Activated T-cell treated with anti-CD3 and anti-CD28 coated beads for 48 hours (primary cell): Measurements from ENCODE around the gene AUTS2.

ENCODE experiments used
- DNase-seq: peaks from one replicate; pipeline ENCODE4 v3.0.0-alpha.2; 2020; ENCODE audit warnings: low read depth

The AUTS2 gene

DNA sequence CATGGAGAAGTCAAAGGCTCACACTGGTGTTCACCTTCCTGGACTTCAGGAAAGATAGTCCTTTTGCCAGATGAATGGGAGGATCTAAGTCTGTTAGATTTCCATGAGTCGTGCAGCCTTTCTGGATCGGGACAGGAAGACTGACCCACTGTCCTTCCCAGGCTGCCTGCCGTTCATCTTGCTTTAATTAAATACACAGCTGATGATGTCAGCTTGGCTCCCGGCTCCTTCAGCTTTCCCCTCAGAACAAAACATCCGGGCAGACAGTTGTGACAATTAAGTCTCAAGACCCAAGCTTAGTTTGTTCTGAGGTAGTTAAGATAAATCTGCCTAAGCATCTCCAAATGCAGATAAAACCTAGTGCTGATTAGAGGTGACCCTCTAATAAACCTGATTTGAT is 58.6 kb downstream of the AUTS2 start:
- no peak for DNase-seq

DNA sequence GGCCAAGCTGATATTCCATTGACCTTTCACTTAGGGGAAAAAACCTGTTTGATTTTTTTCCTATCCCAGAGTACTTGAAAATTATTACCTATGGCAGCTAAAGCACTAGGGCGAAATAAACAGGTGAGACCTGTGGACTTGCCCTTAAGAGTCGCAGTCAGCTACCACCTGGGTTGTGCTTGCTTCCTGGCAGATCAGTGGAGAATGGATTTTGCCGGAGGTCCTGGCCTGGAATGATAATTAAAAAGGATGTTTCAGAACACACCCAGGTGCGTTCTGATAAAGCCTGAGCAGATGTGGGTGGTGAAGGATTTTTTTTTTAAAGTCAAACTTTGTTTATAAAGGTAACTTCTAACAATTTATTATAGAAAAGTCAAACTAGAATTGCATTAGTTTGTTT is 59.1 kb downstream of the AUTS2 start:
- no peak for DNase-seq

DNA sequence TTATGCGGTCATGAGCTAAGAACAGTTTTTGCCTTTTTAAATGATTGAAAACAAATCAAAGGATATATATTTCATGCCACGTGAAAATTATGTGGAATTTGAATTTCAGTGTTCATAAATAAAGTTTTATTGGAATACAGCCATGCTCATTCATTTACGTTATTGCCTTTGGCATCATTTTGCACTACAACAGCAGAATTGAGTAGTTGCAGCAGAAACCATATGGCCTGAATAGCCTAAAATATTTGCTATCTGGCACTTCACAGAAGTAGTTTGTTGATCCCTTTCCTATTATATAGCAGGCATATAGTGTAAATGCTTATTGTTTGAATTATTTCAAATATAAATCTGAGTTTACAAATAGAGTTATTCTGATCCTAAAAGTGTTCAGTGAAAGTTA is 59.7 kb downstream of the AUTS2 start:
- DNase-seq, result no peak

DNA sequence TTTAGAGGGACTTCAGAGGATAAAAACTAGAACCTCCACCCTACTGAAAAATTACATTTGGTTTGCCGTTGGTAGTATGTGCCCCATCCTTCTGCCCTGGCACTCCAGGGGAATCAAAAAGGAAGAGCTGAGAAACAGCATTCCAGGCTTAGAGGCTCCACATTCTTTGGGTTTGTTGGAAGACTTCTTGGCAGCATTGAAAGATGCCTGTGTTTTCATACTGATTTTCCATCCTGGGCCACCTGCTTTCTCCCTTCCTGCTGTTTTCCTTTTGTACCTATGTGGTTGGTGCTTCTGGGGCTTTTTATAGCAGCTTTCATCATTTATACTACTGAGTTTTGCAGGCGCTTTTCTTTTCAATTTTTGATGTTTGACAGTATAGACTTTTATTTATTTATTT is 61.7 kb downstream of the AUTS2 start:
- no peak for DNase-seq

DNA sequence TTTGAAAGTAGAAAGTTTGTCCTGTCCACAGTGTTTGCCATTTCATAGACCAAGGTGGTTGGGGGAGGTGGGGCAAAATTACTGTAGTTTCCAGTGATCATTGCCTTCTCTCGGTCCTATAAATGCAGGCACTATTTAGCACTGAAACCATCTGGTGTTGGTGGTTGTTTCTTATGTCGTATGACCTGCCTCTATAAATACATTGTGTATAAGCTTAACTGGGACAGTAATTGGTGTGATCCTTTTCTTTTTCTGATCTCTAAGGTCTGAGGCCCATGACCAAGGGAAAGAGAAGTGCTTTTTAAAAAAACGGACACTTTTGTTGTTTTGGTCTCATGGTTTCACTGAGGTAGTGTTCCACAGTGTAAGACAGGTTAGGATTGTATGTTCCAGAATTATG is 63.1 kb downstream of the AUTS2 start:
- DNase-seq, result no peak

DNA sequence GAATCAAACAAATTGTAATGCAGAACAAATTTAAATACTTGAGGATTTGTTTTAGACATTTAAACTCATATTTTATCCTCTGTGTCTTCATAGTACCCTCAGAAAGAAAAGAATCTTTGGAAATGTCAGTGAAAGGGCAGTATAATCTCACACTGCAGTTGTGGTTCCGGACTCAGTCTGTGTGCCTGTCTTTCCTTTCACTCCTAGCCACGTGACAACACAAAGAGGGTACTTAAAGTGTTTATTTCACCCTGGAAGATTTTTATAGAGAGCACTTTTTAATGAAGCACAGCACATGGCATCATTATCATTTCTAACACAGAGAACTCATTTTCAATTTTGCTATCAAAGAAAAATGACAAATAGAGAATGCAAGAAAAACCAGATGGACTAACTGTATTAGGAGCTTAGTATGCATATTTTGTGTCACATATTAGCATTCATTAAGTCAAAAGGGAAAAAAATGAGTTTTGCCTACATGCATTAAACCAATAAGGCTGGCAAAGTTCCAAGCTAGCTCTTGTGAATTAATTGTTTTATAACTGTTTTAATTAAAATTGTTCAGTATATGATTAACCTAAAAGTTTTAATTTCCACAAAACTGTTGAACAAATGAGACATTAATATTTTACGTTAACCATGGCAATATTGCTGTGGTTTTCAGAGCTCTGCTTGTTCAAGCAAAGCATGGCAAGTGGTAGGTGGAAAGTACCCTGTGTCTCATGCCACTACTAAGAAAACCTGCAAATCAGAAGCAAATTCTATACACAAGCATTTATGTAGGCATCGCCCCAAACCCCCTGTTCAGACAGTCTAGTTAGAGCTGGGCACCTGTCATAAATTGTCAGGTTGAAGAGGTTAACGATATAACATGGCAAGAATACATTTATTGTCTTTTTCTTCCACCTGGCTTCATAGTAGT is 65.9 kb downstream of the AUTS2 start:
- no peak for DNase-seq

DNA sequence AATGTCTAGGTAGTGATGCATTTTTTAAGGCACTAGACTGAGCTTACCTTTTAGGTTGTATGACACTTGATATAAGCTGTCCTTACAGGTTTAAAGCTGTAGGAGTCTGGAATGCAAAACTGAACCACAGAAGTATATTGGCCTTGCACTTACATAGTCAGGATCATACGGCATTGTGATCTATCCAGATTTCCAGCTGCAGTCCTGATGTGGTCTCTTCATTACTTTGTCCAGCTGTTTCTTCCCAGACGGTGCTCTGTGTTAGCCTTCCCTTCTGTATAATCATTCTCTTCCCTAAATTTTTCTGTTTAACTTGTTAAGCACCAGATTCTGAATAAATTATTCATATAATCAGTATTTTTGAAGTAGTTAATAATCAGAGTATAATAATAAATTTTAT is 67.1 kb downstream of the AUTS2 start:
- no peak for DNase-seq

DNA sequence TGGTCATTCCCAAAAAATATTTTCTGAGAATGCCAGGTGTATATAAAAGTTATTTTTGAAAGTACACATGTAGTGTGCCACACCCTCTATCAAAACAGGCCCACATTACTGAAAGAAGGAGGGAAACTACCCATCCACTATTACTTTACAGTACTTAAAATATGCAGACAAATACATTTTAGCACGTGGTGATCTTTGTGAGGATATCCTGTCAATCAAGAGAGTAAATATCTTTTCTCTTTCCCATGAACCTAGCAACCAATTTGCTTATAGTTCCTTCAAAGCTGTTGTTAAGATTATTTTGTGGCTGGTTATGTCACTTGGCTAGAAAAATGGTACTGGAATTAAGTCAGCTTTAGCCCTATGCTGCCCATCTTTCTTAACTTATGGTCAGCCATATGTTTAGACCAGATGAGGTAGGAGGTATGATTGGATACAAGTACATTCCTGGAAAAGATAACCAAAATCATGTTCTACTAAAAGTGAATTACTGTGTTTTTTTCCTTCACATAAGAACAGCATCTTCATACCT is 70.1 kb downstream of the AUTS2 start:
- DNase-seq, result no peak

DNA sequence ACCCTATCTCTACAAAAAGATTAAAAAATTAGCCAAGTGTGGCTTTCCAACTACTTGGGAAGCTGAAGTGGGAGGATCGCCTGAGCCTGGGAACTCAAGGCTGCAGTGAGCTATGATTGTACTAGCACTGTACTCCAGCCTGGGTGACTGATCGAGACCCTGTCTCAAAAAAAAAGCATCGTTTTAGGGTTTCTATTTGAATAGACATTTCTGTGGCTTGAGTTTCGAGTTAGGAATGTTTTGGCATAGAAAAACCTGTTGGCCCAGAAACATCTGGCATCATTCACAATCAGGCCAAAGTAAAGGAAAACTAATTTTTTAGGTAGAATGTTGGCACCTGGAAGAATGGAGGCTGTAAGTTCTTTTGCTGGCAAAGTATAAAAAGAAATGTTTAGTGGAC is 72.4 kb downstream of the AUTS2 start:
- DNase-seq, result no peak

DNA sequence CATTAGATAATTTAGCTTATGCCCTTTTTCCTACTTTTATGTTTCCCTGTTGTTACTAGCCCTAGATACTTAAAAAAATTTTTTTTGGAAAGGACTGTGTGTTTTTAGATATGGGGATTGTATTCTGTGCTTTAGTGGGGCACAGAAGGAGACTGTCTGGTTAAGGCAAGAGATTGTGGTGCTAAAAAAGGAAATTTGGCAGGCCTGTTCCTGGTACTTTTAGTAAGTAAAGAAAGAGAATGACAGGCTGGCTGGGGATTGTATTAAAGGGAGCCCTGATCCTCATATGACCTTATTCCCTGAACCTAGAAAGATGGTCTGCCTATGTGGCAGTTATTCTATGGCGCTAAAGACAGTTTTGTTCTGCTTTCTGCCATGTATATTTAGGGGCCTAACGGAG is 74.8 kb downstream of the AUTS2 start:
- no peak for DNase-seq

DNA sequence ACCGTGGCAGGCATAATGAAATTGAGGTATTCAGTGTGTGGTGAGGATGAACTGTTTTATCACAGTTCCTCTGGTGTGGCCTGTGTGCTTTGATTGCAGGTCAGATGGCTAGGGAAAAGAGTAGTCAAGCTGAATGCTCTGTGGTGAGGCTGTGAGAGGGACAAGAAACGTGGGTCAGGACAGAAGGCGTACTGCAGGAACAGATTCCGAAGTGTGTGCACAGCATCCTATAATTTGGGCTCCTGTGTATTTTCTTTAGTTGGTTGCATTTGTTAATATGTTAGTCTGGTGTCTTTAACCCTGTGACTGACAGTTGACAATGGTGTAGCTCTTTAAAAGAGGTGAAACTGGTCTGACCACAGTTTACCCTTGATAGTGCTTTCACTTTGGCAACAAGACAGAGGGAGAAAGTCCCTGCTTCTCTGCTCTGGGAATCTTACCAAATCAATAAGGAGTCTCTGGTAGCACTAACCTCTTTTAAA is 76.5 kb downstream of the AUTS2 start:
- DNase-seq, result no peak

DNA sequence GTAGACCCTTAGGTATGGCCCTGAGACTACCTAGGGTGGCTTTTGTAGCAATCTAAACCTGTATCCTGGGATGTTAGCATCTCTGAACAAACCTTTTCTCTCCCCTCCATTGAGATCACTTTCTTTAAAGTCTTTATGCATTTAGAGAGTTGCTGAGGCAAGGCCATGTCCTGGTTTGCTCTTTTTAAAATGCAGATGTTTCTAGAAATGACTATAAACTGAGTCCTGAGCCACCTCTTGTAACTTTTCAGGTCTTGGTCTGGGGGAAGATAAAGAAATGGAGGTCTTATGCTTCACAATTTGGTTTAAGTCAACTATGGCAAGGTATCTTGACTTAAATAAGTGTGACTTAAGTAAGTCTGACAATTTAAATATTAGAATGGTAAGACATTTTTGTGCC is 78.0 kb downstream of the AUTS2 start:
- DNase-seq, result no peak

DNA sequence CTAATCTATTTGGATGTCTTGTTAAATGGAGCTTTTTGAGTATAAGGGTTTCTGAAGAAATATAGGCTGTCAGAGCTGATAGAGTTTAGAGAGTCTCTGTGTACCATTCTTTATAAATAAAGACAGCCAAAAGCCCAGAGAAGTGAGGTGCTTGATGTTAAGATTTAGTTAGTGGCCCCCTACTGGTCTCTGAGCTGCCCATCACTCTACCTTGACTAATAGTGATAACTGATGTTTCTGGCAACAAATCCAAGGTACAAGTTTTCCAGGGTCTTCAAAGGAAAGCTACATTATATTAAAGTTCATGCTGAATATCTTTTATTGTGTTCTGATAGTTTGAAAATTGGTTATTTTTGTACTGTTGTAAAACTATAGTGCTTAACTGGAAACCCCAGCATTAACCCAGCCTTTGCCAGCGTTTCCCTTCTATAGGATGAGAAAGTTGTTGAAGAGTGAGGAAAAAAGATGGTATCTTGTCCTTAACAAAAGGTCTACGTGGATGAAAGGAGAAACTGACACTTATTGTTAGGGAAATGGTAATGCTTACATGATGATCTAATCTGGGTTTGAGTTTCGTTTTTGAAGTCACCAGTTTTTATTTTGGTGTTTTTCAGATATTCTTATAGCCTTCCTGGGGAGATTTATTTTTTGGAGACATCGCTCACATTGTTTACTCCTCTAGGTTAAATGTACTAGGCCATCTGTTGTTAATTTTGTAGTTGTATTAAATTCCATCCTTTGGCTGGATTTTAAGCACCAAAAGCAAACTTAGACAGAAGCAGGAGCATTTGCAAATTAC is 79.0 kb downstream of the AUTS2 start:
- no peak for DNase-seq

DNA sequence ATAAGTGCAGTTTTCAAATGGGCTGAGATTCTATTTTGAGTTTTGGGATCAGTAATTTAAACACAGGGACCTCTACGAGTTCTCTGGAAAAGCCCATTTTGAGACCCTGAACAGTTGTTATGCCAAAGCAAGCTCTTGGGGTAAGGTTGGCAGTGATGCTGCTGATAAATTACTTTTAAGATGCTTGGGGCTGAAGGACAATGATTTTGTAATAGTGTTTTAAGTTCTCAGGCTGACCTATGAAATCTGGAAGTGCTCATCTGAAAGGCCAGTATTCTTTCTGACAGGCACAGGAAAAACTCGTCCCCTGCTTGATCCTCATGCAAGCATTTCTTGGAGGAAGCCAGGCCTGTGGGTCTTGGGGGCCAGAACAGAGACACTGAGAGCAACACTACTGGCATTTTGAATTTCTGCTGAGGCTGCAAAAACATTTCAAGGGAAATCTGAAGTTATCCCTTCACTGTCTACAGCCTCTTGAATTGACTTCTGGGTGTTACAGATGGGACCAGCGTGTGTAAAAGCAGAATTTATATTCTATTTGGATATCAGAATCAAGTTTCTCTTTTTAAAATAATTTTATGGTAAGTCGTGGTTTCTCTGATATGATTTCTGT is 79.7 kb downstream of the AUTS2 start:
- DNase-seq, result no peak

DNA sequence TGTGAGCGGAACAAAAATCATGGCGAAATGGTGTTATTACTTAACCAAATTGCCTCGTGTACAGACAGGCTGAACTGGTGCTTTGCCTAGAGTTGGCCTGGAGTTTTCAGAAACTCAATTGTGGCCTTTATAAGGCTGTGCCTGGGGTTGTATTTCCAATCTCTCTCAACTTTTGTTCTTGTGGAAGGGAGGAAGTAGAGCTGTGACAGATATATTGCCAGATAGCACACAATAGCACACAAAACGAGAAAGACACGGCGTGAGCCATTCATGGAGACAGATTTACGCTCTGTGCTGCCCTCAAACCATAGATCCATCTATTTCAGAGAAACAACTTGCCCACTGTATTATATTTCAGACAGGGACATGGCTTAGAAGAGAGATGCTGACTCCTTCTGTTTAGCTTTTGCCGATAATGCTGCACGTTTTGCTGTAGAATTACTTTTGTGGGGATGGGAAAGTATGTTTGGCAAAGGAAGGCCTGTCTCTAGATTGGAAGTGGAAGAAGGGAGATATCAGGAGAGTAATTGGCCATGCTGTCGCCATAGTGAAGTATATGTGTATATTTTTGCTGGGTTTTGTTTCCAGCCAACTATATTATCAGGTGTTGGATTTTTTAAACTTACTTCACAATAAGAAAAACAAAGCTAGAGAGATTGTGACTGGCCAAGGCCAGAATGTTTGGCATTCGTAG is 80.4 kb downstream of the AUTS2 start:
- no peak for DNase-seq

DNA sequence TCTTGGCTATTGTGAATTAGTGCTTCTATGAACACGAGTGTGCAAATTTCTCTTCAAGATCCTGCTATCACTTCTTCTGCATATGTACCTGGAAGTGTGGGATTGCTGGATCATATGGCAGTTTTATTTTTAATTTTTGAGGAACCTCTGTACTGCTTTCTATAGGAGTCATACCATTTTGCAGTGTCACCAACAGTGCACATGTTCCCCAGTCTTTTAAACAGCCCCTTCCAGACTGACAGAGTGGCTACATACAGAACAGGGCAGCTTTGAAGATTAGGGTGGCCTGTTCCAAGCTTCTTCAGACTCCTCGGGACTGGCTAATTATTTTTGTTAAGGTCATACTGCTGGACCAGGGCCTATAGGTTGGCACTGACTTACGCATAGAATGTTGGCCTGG is 82.9 kb downstream of the AUTS2 start:
- DNase-seq, result no peak

DNA sequence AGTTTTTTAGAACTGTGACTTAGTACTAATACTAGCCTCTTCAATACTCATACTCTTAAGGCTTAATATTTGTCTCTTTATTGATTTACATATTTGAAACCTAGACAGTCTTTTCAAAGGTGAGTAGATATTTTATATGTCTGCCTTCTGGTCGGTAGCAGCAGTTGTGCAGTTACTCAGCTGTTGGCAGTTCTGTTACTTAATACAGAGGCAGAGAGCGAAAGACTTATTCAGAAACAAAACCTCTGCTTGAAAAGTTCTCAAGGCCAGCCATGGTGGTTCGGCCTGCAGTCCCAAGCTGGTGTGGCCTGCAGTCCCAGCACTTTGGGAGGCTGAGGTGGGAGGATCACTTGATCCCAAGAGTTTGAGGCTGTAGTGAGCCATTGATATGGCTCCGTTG is 84.2 kb downstream of the AUTS2 start:
- no peak for DNase-seq

DNA sequence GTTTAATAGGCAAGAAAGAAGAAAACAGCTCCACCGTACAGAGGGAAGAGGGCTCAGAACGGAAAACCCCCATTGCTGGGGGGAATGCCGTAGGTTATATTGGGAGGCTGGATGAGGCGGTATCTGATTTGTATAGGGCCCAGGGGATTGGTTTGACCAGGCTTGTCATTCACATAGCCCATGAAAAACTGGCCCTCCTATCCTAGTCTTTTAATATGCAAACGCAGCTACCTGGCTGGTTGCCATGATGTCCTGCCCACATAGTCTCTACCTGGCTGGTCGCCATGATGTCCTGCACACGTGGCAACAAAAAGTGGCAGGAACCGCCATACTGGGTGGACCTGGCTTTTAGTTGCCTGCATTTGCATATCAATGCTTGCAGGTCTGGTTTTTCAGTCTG is 84.7 kb downstream of the AUTS2 start:
- DNase-seq, result no peak

DNA sequence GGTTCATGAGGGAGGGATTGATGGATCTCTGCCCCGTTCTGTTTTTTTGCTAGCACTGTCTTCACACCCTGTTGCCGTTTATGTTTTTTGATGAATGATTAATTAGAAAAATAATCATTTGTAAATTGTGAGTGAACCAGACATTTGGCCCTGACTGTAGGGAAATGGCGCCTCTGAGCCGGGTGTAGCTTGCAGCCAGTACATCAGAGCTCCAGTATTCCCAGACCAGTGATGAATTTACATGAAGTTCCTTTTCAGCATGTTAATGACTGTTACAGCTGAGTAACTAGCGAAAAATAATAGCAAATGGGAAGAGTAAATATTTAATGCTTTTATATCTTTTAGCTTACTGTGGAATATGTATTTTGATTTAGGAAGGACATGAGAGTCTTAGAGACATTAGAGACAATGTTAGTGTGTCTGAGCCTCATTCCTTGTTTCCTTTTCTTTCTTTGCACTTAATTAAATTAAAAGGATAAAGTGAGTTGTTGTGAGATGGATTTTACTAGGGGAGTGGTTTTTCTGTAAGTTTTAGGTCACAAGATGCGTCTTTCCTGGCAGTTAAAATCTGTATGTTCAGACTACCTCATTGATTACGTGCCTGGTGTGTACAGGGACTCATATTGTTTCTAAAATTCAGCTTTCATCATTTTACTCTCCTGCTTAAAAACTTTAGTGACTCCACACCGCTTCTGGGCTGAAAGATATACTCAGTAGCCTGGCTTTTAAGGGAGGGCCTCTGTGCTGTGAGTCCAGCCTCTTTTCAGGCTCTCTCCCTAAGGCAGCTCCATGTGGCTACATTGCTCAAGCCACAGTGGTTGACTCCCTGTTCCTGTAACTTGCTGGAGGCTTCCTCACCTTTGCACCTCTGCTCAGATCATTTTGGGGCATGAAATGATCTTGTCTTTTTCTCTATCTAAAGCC is 86.4 kb downstream of the AUTS2 start:
- no peak for DNase-seq

DNA sequence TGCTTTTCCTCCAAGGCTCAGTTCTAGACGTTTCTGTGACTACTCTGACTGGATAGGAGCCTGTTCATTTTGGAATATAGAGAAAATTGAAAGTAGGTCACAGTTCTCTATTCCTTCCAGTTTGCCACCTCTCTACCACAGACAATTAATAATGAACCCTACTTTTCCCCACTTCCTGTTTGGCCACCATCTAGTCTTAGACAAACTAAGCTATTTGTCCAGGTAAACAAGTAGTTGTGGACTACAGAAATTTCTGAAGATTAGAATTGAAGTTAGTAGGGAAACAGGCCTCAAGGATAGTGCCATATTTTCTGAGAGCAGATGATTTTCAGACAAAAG is 87.0 kb downstream of the AUTS2 start:
- DNase-seq, result no peak

DNA sequence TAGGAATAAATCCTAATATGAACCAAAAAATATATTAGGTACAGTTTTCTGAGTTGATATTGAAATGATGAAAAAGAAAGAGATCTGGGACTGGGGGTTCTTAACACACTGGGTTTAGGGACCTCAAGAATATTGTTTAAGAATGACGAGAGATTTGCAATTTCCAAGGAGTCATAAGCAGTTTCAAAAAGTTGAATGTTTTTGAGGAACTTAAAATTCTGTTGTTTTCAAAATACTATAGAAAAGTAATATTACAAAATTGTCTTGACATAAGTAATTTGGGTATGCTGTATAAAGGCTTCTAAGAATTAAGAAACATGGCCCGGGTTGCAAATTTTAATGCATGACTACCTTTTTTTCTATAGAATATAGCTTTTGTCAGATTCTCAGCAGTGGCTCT is 88.1 kb downstream of the AUTS2 start:
- no peak for DNase-seq
